Liver (tissue), 9 donors: ENCODE data around the gene FGD5. TPM values are rescaled to one million over a fixed set of nuclear protein-coding genes. Genes with fewer than 3 reads are reported as not detected.

ENCODE experiments used
- DNase-seq: peaks from one replicate; pipeline ENCODE4 v3.0.0-alpha.2; 2017; ENCODE audit warnings: low spot score
- H3K27ac ChIP-seq, 2 donors: one replicate each; pipeline ENCODE4 v1.7.0; 2013; ENCODE audit warnings: inconsistent platforms in 2 of 2, low read length in 2 of 2, control low read depth in 1 of 2, low read depth in 1 of 2, mild to moderate bottlenecking in 1 of 2
- H3K27me3 ChIP-seq, 4 donors: one replicate each; pipeline versions ENCODE4 v1.6.1 to v1.7.0; 2013; ENCODE audit warnings: low read length in 3 of 4, inconsistent platforms in 1 of 4, mild to moderate bottlenecking in 1 of 4, moderate library complexity in 1 of 4; ENCODE audit not compliant: control insufficient read depth in 4 of 4, insufficient read depth in 4 of 4
- H3K36me3 ChIP-seq, 4 donors: one replicate each; pipeline versions ENCODE4 v1.6.1 to v1.7.0; 2013; ENCODE audit warnings: low read length in 3 of 4, mild to moderate bottlenecking in 3 of 4, low read depth in 1 of 4, moderate library complexity in 1 of 4; ENCODE audit not compliant: control insufficient read depth in 4 of 4, insufficient read depth in 3 of 4
- H3K4me1 ChIP-seq, 4 donors: one replicate each; pipeline versions ENCODE4 v1.6.1 to v1.7.0; 2013; ENCODE audit warnings: low read length in 3 of 4, mild to moderate bottlenecking in 3 of 4, moderate library complexity in 1 of 4; ENCODE audit not compliant: control insufficient read depth in 4 of 4, insufficient read depth in 4 of 4
- H3K4me3 ChIP-seq, 3 donors: one replicate each; pipeline versions ENCODE4 v1.6.1 to v1.7.0; 2013; ENCODE audit warnings: low read length in 3 of 3, control low read depth in 1 of 3, low read depth in 1 of 3, mild to moderate bottlenecking in 1 of 3
- H3K9ac ChIP-seq, 2 donors: one replicate each; pipeline ENCODE4 v1.7.0; 2013; ENCODE audit warnings: low read length in 2 of 2, mild to moderate bottlenecking in 2 of 2, moderate library complexity in 2 of 2, control low read depth in 1 of 2, low read depth in 1 of 2
- H3K9me3 ChIP-seq, 4 donors: one replicate each; pipeline versions ENCODE4 v1.6.1 to v1.7.0; 2013; ENCODE audit warnings: low read length in 3 of 4; ENCODE audit not compliant: control insufficient read depth in 4 of 4
- FOXA1 ChIP-seq: IDR thresholded peaks from 2 replicates; pipeline ENCODE4 v1.6.1; 2016; ENCODE audit warnings: antibody characterized with exemption
- HNF4A ChIP-seq, 2 donors: conservative IDR thresholded peaks; 2 replicates each; pipeline ENCODE4 v1.6.1; 2016; ENCODE audit warnings: antibody characterized with exemption in 2 of 2, mild to moderate bottlenecking in 2 of 2
- HNF4G ChIP-seq: IDR thresholded peaks from 2 replicates; pipeline ENCODE4 v1.6.1; 2016; ENCODE audit warnings: antibody characterized with exemption
- NR2F2 ChIP-seq: IDR thresholded peaks from 2 replicates; pipeline ENCODE4 v1.6.1; 2016; ENCODE audit warnings: antibody characterized with exemption
- RAD21 ChIP-seq, 2 donors: IDR thresholded peaks; 2 replicates each; pipeline ENCODE4 v1.6.1; 2016; ENCODE audit warnings: antibody characterized with exemption in 2 of 2, mild to moderate bottlenecking in 2 of 2
- TAF1 ChIP-seq: conservative IDR thresholded peaks from 2 replicates; pipeline ENCODE4 v1.6.1; 2016; ENCODE audit warnings: antibody characterized with exemption, mild to moderate bottlenecking
- WGBS: extraction: QIAGEN DNeasy Blood & Tissue Kit; methylation state at CpG from one replicate; pipeline ENCODE4 v1.1.7; 2013; 5-methylcytosine and 5-hydroxymethylcytosine counted together
- polyA plus RNA-seq, 2 donors: library from polyadenylated mRNA; stranded (reverse) in 1 of 2; unstranded in 1 of 2; fragments of 200-250 nt in 1 of 2; fragments of >200 nt in 1 of 2; fragmentation: Nextera tagmentation in 1 of 2; extraction: Ambion mirVana in 1 of 2; gene quantifications; one replicate each; pipeline versions ENCODE4 v1.2.1 to v1.2.3, GENCODE V29; 2013 to 2015
- total RNA-seq, 2 donors: library from RNA; depleted of rRNA; stranded (reverse); fragments of >200 nt; gene quantifications; one replicate each; pipeline ENCODE4 v1.2.3, GENCODE V29; 2014
- TF ChIP-seq, protein P1 (sequence below): IDR thresholded peaks from 2 replicates; pipeline ENCODE4 v1.6.1; 2016; ENCODE audit warnings: antibody characterized with exemption
- TF ChIP-seq, protein P2 (sequence below): IDR thresholded peaks from 2 replicates; pipeline ENCODE4 v1.6.1; 2016; ENCODE audit warnings: antibody characterized with exemption
- TF ChIP-seq, protein P3 (sequence below): IDR thresholded peaks from 2 replicates; pipeline ENCODE4 v1.6.1; 2016; ENCODE audit warnings: antibody characterized with exemption, mild to moderate bottlenecking
- TF ChIP-seq, protein P4 (sequence below): fragments of 150-350 bp; IDR thresholded peaks from 2 replicates; pipeline ENCODE4 v1.5.1; 2017; ENCODE audit warnings: improper control_type of control experiment, low read depth, low read length; ENCODE audit not compliant: missing input control
- TF ChIP-seq, protein P5 (sequence below): IDR thresholded peaks from 2 replicates; pipeline ENCODE4 v1.6.1; 2016; ENCODE audit warnings: antibody characterized with exemption
- donor health status: healthy.
- donor health status: healthy.
- donor health status: healthy.
- donor health status: healthy.
- donor health status: healthy.

Gene FGD5
- total and polyA plus RNA-seq, 4 donors = 2.0 to 6.3 (median 3.1) TPM

DNA sequence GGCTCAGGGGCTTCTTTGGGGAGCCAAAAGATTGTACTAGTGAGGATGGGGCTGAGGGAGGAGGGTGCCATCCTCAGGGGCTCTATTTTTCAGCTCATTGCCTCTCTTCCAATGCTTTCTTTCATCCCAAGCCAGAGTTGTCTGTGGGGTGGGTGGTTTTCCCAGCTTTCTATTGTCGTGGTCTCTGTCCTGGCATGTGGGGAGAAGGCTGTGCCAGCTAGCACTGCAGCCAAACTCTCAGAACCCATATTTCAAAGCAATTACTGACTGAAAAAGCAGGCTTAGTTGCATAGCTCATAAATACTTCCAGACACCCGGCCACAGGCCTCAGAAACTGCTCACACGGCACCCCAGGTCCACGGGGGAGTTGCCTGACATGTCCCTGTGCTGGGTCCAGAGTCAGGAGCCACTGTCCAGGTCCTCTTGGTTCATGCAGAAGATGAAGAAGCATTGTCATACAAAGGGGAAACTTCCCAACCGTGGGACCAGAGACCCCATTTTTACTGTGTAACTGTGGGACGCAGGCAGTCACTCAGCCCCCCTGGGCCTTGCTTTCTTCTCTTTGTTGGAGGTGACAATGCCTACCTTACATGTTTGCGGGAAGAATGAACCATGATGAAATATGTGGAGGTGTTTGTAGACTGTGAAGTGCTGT, 27.6 kb downstream of the FGD5 start (continued):
- TF ChIP-seq, protein P1, sequence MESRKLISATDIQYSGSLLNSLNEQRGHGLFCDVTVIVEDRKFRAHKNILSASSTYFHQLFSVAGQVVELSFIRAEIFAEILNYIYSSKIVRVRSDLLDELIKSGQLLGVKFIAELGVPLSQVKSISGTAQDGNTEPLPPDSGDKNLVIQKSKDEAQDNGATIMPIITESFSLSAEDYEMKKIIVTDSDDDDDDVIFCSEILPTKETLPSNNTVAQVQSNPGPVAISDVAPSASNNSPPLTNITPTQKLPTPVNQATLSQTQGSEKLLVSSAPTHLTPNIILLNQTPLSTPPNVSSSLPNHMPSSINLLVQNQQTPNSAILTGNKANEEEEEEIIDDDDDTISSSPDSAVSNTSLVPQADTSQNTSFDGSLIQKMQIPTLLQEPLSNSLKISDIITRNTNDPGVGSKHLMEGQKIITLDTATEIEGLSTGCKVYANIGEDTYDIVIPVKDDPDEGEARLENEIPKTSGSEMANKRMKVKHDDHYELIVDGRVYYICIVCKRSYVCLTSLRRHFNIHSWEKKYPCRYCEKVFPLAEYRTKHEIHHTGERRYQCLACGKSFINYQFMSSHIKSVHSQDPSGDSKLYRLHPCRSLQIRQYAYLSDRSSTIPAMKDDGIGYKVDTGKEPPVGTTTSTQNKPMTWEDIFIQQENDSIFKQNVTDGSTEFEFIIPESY = no peak
- TF ChIP-seq, protein P2, sequence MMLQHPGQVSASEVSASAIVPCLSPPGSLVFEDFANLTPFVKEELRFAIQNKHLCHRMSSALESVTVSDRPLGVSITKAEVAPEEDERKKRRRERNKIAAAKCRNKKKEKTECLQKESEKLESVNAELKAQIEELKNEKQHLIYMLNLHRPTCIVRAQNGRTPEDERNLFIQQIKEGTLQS = no peak

DNA sequence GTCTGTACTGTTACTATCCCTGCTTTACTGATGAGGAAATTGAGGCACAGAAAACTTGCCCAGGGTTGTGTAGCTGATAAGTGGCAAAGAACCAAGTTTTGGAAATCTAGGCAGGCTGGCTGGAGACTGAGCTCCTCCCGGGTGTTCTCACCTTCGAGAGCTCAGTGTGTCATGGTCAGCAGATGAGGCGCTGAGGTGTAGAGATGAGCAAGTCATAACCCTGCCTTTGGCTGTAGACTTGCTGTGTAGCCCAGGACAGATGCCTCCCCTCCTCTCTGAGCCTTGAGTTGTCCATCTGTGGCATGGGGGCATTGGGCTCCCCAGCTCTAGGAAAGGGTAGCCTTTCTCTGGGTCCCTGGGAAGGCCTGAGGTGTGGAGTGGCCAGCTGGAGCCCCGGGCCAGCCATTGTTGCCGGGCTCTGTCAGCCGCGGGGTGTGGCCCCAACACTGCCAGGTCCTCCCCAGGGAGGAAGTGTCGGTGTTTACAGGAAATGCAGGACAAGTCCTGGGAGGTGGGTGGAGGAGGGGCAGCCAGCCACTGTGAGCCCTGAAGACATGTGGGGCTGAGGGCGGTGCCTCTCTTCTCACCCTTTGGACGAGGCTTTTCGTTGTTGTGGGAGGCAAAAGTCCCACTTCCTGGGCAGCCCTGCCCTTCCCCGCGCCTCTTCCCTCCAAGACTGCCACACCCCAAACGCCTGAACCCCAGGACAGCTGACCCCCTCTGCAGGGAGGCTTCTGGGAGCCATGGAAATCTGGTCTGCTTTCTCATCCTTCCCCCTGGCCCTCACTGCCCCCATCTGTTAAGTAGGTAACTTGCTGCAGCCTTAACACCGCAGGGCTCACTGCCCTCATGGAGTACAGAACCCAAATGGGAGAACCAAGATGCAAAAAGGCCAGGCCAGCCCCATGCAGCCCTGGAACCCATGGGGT, 29.1 kb downstream of the FGD5 start:
- Histone ChIP-seq H3K4me3 (no peak overlapping the region), H3K27ac (no peak overlapping the region), H3K4me1 (no peaks in the 10 kb centered on the region), H3K9ac (no peak overlapping the region), H3K36me3 (no peaks in the 10 kb centered on the region), H3K9me3 (no peaks in the 10 kb centered on the region), H3K27me3 (no peaks in the 10 kb centered on the region)
- no peak for DNase-seq
- TF ChIP-seq HNF4G (no peak), FOXA1 (no peak), TAF1 (no peak), NR2F2 (no peak), HNF4A (conservative IDR thresholded peaks at IDR 0.05) (no peak), RAD21 (IDR thresholded peaks at IDR 0.05) (no peak)
- TF ChIP-seq, protein P3, sequence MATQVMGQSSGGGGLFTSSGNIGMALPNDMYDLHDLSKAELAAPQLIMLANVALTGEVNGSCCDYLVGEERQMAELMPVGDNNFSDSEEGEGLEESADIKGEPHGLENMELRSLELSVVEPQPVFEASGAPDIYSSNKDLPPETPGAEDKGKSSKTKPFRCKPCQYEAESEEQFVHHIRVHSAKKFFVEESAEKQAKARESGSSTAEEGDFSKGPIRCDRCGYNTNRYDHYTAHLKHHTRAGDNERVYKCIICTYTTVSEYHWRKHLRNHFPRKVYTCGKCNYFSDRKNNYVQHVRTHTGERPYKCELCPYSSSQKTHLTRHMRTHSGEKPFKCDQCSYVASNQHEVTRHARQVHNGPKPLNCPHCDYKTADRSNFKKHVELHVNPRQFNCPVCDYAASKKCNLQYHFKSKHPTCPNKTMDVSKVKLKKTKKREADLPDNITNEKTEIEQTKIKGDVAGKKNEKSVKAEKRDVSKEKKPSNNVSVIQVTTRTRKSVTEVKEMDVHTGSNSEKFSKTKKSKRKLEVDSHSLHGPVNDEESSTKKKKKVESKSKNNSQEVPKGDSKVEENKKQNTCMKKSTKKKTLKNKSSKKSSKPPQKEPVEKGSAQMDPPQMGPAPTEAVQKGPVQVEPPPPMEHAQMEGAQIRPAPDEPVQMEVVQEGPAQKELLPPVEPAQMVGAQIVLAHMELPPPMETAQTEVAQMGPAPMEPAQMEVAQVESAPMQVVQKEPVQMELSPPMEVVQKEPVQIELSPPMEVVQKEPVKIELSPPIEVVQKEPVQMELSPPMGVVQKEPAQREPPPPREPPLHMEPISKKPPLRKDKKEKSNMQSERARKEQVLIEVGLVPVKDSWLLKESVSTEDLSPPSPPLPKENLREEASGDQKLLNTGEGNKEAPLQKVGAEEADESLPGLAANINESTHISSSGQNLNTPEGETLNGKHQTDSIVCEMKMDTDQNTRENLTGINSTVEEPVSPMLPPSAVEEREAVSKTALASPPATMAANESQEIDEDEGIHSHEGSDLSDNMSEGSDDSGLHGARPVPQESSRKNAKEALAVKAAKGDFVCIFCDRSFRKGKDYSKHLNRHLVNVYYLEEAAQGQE = no peak
- TF ChIP-seq, protein P4, sequence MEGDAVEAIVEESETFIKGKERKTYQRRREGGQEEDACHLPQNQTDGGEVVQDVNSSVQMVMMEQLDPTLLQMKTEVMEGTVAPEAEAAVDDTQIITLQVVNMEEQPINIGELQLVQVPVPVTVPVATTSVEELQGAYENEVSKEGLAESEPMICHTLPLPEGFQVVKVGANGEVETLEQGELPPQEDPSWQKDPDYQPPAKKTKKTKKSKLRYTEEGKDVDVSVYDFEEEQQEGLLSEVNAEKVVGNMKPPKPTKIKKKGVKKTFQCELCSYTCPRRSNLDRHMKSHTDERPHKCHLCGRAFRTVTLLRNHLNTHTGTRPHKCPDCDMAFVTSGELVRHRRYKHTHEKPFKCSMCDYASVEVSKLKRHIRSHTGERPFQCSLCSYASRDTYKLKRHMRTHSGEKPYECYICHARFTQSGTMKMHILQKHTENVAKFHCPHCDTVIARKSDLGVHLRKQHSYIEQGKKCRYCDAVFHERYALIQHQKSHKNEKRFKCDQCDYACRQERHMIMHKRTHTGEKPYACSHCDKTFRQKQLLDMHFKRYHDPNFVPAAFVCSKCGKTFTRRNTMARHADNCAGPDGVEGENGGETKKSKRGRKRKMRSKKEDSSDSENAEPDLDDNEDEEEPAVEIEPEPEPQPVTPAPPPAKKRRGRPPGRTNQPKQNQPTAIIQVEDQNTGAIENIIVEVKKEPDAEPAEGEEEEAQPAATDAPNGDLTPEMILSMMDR = no peak
- TF ChIP-seq, protein P5, sequence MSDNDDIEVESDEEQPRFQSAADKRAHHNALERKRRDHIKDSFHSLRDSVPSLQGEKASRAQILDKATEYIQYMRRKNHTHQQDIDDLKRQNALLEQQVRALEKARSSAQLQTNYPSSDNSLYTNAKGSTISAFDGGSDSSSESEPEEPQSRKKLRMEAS = no peak
- WGBS = 47% methylated on average over 15 of the region's 15 CpGs
